HG03064 (cell line): ENCODE data around the gene NSUN2.

ENCODE experiments used
- ATAC-seq: cut with Tn5 transposase; IDR thresholded peaks from one replicate; pipeline ENCODE4 v1.9.1; 2021; ENCODE audit warnings: low read depth; ENCODE audit not compliant: unreplicated experiment

The NSUN2 gene

DNA sequence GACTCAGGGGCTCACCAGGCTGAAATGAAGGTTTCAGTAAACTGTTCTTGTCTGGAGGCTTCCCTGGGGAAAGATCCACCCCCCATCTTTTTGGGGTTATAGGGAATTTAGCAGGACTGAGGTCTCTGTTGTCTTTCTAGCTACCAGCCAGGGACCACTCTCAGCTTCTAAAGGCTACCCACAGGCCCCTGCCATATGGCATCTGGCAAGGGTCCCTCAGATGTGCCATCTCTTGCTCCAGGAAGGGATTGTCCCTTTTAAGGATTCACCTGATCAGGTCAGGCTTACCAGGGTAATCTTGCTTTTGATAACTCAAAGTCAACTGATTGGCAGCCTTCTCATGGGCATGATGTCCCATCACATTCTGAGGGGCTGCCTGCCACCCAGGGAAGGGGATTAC lies 65.0 kb downstream of the NSUN2 start:
- no peak for ATAC-seq

DNA sequence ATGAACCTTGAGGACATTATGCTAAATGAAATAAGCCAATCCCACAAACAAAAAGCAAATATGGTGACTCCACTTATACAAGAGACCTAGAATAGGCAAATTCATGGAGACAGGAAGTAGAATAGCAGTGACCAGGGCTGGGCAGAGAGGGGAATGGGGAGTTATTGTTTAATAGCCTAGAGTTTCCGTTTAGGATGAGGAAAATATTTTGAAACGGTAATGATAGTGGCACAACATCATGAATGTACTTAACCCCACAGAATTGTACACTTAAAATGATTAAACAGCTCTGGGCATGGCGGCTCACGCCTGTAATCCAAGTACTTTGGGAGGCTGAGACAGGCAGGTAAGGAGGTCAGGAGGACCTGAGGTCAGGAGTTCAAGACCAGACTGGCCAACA lies 65.8 kb downstream of the NSUN2 start:
- ATAC-seq: no peak

DNA sequence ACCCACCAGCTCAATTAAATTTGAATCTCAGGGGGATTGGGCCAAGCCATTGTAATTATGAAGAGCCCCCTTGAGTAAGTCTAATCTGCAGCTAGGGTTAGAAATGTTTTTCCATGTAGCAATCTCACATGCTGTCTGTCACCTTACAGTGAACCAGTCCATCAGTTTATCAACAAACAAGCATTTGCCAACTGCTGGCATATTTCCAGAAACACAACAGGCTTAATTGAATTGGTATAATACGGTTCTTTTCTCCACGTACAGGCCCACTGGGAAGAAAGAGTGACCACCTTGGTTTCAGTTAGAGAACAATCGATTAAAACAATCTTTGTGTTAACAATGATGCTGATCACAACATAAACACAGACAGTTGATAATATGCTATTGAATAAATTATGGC lies 67.4 kb downstream of the NSUN2 start:
- no peak for ATAC-seq

DNA sequence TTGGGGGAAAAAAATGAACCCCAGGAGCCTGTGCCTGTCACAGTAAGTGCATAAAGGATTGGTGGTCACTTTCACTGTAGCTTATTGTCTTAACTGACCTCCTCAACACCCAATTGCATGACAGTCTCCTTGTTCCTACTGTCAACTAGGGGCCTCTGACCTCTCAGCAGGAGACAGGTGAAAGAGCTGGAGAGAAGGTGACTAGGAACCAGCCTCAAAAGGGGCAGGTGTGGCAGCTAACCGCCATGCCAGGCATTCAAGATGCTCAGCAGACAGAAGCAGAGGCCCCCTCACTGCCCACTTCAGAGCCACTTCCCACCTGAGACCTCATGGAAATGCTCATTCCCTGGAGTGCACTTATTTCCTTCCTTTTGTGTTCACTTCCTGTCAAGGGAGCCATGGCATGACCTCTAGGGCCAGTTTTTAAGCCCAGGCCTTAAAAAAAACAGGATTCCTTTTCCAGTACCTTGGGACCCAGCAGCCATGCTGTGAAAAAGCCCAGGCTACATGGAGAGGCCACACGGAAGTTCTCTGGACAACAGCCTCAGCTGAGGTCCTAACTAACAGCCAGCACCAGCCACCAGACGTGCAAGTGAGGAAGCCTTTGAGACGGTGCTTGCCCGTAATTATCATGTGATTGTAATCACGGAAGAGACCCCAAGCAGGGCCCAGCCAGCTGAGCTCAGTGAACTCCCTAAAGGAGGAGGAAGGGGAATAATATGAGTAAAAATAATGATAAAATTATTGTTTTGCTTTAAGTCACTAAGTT lies 74.9 kb downstream of the NSUN2 start:
- ATAC-seq: no peak

DNA sequence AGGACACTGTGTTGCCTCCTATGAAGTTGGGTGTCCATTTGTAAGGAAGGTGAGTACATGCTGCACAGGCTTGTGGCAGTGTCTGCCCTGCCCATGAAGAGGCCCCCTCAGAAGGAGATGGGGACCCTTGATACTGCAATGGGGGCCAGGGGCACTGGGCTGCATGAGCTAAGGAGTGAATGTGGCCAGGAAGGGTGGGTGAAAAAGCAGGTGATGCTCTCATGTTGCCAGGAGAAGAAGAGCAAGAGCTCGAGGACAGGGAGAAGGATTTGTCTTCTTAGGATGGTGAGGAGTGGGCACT lies 76.1 kb downstream of the NSUN2 start:
- ATAC-seq: no peak

DNA sequence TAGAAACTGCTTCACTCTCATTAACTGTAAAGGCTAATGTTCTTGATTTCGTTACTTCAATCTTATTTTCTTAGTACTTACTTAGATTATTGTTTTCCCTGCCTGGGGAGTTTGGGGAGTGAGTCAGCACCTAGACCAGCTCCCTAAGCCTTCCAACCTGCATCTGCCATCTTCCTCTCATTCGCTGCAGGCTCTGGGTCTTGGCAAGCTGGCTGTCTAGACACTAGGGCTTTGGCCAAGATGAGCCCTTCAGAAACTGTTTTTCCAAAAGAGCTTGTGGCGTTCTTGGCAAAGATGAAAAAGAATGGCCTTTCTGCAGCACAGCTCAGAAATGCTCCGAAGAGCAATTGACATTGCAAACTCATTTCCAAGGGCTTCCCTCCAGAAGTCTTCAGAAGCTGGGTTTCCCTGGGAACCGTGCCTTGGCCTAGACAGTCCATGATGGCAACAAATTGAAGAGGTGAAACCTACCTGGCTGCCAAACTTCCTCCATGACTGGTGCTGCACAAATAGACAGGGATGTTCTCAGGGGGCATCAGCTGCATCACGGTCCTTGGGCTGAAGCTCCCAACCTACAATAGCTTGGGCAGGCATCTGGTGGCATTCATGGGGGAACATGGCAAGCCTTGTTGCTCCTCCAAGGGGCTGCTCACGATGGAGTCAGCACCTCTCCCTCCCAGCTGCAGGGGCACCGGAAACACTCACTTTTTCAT lies 76.6 kb downstream of the NSUN2 start:
- ATAC-seq: no peak

DNA sequence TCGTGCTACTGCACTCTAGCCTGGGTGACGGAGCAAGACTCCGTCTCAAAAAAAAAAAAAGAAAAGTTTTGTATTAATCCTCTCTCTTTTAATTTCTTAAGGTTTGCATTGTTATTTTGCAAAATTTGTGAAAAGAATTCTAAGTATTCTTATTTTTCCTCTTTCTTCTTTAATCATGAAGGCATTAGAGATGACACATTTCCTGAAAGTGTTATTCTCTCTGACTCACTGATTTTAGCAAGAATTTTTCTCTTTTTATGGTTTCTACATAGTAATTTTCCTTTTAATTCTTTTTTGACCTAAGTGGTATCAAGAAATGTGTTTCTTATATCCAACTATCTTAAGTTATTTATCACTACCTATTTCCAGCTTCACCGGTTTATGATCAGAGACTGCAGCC lies 78.0 kb downstream of the NSUN2 start:
- ATAC-seq: no peak

DNA sequence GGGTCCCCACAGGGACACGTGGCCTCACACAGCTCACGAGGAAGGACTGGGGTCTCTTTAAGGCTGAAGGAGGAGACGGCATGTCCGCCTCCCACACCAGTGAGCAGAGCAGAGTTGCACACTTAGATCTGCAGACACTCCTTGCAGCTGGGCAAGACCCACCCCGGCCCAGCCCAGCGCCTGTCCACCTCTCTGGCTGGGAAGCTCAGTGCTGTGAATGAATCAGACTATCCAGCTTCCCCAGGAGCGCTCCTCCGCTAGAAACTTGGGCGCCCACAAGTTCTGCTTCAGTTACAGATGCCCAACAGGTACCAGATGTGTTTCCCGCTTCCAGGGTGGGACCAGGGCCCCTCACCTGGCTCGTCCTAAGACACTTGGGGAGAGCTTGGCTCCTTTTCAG lies 78.9 kb downstream of the NSUN2 start:
- no peak for ATAC-seq

DNA sequence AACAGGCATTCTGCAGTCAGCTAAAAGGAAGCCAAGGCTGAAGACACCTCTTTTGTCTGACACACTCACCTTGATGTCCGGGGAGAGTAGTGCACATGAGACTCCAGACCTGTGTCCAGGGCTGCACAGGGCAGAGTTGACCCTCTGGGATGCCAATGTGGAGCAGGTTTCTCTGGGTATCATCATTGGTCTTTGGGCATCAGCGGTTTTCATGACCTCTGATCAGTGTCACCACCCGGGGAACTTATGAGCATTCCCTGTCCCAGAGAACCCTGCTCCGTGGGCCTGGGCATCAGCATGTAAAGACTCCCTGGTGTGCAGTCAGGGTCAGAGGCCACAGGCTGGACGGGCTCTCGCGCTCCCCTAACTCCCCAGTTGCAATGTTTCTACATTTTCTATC lies 80.2 kb downstream of the NSUN2 start:
- no peak for ATAC-seq

DNA sequence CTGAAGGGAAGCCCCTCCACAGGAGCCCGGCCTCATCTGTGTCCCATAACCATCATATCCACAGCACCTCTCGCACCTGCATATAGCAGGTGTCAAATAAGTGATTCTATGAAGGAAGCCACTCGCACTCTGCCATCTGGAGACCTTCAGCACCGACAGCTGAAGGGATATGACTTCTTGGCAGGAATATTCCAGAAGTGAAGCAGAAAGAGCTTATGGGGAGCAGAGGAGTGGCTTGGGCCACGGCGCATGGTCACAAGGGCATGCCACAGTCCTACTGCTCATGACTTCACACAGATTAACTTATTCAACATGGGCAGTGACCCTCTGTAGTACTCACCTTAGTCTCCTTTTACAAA lies 80.9 kb downstream of the NSUN2 start:
- ATAC-seq: no peak

DNA sequence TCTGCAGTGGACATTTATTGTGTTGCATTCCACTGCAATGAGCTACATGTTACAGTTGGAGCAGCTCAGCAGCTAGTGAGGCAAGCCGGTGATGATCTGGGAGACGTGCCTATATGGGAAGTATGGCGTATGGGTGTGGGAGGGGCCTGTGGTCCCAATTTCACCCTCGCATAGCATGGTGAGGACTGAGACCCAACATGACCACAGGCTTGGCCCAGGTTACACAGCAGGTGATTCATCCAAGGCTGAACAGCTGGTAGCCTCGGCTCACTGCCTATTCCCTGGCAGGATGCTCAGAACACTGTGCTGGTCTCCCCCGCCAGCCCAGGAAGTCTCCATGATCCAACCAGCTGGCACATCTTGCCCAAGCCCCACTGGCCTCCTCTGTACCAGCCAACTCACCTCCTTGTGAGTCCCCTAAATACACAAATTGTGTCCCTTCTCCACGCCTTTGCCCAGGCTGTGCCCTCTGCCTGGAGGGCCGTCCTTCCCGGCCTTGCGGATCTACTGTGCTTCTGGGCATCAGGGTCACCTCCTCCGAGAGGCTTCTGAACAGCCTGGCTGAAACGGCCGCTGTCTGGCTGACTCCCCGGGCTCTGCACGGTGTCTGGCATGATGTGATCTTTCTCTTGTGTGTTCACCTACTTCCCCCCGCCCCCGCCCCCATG lies 81.4 kb downstream of the NSUN2 start:
- ATAC-seq: no peak

DNA sequence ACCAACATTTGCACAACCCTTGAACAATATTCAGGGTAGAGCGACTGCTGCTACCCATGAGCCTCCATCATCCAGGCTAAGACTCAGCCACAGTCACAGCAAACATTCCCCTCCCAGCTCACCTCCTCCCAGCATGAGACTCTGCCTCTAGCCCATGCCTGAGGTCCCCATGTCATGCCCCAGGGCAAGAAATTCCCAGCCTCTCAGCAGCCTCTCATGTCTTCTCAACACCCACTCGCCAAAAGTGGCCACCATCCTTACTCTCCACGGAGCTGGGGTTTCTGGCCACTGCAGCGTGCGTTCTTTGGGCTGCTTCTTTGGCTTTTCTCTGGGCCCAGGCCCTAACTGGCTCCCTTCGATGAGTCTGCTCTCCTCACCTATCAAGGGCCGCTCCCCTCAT lies 82.2 kb downstream of the NSUN2 start:
- ATAC-seq: no peak
